ENCODE measurements around the gene SMLR1. TPM values are rescaled to one million over a fixed set of nuclear protein-coding genes. Genes with fewer than 3 reads are reported as not detected.

SMLR1 gene
- total RNA-seq, 4 donors from 2014 or later, result not detected

DNA sequence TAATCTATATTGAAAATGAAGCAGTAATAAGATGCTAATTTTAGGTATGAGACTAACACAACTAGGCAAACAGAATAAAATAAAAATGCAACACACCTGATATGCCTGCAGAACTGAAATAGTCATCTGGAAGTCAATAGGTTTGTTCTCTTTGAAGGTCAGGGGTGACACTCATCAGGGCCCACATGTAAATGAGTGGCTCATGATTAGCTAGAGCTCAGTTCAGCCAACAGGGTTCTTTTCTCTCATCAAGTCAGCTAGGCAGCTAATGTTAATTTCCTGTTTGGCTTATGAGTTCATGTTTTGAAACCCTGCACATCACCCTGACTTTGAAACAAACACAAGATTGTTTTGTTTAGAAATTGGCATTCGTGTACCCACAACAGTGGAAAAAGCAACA, 23.8 kb downstream of the SMLR1 start:
- no peak for ATAC-seq (ENCODE audit: low FRiP score)
- DNase-seq (ENCODE audit: low spot score), result no peak
- TF ChIP-seq, protein P1, sequence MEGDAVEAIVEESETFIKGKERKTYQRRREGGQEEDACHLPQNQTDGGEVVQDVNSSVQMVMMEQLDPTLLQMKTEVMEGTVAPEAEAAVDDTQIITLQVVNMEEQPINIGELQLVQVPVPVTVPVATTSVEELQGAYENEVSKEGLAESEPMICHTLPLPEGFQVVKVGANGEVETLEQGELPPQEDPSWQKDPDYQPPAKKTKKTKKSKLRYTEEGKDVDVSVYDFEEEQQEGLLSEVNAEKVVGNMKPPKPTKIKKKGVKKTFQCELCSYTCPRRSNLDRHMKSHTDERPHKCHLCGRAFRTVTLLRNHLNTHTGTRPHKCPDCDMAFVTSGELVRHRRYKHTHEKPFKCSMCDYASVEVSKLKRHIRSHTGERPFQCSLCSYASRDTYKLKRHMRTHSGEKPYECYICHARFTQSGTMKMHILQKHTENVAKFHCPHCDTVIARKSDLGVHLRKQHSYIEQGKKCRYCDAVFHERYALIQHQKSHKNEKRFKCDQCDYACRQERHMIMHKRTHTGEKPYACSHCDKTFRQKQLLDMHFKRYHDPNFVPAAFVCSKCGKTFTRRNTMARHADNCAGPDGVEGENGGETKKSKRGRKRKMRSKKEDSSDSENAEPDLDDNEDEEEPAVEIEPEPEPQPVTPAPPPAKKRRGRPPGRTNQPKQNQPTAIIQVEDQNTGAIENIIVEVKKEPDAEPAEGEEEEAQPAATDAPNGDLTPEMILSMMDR (IDR thresholded peaks at IDR 0.05), result no peak

DNA sequence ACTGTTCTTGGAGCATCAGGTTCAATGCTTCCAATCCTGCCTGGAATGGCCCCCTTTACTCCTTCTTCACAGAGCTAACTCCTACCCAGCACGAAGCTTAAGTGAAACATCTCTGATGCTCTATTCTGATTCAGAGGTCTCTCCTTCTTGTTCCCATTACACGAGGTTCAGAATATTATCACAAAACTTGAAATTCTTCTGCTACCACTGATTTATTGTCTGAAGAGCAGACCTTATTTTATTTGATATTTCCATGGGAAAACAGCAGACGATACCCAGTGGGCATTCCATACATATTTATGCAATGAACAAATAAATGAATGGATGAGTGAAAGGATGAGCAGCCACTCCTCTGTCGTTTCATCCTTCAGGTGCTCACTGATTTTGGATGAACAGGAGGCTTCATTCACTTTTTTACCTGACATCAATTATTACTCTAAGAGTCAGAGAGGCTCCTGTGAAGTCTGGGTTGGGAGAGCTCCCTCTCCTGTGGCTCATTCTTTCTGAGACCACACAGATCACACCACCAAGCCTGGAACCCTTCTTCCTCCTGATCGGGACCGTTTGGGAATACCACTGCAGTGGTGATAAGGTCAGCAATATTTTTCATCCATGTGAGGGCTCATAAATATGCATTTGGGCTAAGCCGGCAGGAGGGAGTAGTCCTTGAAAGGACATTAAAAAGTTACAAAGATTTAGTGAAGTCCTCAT, 25.8 kb downstream of the SMLR1 start:
- TF ChIP-seq, protein P1 (IDR thresholded peaks at IDR 0.05), result no peak
- DNase-seq (ENCODE audit: low spot score) (no peak), ATAC-seq (ENCODE audit: low FRiP score) (no peak)

DNA sequence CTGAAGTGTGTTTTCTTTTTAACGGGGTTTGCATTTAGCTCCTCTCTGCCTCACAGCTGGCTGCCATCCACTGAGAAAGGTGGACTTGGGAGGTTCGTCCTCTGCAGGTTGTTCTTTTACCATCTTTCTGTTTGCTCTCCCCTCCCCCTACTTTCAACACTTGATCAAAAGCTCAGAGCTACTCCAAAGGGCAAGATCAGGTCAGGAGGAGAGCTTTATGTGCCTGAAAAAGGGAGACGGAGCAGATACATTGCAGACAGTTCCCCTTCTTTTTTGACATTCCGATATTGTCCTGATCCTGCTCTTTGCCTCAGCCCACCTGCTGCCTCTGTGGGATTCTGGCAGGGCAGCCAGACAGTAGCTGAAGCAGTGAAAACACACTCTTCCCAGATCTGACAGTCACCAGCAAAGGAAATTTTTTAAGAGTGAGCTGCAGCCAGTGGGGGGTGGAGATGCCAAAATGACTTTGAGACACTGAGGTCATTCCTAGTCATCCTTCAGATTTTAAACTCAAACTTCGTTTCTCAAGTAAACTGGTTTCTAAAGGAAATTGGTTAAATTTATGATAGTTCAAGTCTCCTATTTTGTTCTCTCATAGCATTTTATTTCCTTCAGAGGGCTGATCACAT, 26.5 kb downstream of the SMLR1 start:
- DNase-seq (ENCODE audit: low spot score), result no peak
- TF ChIP-seq, protein P1 (IDR thresholded peaks at IDR 0.05), result no peak
- ATAC-seq (ENCODE audit: low FRiP score), result no peak

DNA sequence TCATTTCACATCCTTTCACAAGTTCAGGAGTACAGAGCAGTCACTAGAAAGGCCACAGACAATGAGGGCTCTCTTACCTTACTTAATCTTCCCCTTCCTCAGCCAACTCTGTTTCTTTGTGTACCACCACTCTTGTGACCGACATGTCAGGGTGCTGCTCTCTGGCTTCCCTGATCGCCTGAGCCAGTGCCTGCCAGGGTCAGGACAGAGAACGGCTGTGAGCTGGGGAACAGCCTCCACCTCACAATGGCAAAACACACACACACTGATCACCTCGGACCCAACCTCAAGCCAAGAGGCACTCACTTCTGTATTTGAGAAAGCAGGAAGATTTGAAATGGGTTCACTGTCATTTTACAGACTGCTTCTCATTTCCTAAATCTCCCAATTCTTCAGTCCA, 30.8 kb downstream of the SMLR1 start:
- ATAC-seq (ENCODE audit: low FRiP score) (no peak), DNase-seq (ENCODE audit: low spot score) (no peak)
- TF ChIP-seq, protein P1 (IDR thresholded peaks at IDR 0.05), result no peak

DNA sequence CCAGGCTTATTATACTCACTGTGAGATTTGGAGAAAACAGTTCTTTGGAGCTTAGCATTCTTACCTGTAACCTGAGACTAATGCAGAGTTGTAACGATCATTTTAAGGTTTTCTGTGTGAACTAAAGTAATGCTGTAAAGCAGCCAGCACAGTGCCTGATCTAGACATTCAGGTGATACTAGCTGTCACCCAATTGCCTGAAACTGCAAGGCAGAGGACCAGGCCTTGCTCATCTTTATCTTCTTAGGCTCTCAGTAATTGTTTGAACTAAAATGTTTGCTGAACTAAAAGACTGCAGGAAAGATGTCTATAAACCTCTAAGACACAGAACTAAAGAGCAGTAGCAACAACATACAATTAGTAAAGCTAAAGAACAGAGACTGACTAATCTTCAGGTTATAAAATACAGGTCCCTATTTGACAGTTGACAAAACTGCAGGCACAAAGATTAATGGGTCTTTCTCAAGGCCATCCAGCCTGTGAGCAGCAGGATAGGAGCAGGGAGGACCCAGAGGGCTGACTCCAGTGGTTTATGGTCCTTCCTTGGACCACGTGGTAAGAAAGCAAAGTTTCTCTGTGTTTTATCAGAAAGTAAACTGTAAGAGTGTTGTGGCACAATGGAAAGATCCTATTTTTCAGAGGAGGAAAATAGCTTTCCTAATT, 31.4 kb downstream of the SMLR1 start:
- TF ChIP-seq, protein P1 (IDR thresholded peaks at IDR 0.05), result no peak
- DNase-seq (ENCODE audit: low spot score), result no peak
- ATAC-seq (ENCODE audit: low FRiP score), result no peak

DNA sequence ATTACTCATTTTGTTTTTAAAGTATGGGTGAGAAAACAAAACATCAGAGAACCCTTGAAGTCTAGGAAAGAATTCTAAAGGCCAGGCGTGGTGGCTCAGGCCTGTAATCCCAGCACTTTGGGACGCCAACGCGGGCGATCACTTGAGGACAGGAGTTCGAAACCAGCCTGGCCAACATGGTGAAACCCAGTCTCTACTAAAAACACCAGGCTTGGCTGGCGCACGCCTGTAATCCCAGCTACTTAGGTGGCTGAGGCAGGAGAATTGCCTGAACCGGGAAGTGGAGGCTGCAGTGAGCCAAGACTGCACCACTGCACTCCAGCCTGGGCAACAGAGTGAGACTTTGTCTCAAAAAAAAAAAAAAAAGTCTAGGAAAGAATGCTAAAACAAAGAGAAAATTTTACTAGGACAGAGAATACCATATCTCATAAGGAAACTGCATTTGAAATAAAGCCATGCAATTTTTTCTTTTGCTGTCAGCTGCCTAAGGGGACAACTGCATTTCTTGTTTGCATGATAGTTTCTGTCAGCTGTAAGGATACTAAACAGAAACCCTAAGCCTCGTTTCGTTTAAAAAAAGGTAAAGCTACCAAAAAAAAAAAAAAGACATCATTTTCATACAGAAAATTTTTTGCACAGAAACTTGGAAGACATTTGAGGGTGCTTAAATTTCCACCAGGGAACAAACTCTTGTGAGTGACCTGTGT, 32.1 kb downstream of the SMLR1 start:
- no peak for ATAC-seq (ENCODE audit: low FRiP score)
- TF ChIP-seq, protein P1 (IDR thresholded peaks at IDR 0.05), result no peak
- DNase-seq (ENCODE audit: low spot score), result no peak
